IMR-90 (cell line): ENCODE measurements around the gene CDK14. TPM values are rescaled to one million over a fixed set of nuclear protein-coding genes. Genes with fewer than 3 reads are reported as not detected.

Source experiments
- ATAC-seq: fragments of 200-7000 bp; cut with Tn5 transposase; 2 replicates; pipeline ENCODE4 v1.9.1; 2020; ENCODE audit warnings: low read depth, mild to moderate bottlenecking, moderate library complexity
- BruUV-seq: library from RNA; stranded (reverse); fragments of 400-500 nt; replicated peaks from 2 replicates; lab custom pipeline; 2021; lab: Mats Ljungman, UMichigan
- CTCF ChIA-PET: fragments of 300-600 bp; formaldehyde crosslinking; extraction: SDS; loops from one replicate; lab custom pipeline; 2021; ENCODE audit warnings: antibody characterized with exemption; lab: Yijun Ruan, JAX
- POLR2A ChIA-PET: fragments of 300-600 bp; sonication (Branson Sonifier 250); formaldehyde crosslinking; loops from one replicate; lab custom pipeline; 2022; ENCODE audit warnings: antibody characterized with exemption; ENCODE audit not compliant: unreplicated experiment; lab: Charles Lee
- DNase-seq: peaks from one replicate; pipeline ENCODE4 v3.0.0; 2013
- H2AFZ ChIP-seq: replicated peaks from 2 replicates; pipeline ENCODE3; 2013; ENCODE audit warnings: low read length, mild to moderate bottlenecking; ENCODE audit not compliant: poor library complexity
- H2AK5ac ChIP-seq: 2 replicates; pipeline ENCODE4 v1.6.1; 2013; ENCODE audit warnings: low read depth, low read length, inconsistent platforms
- H2AK9ac ChIP-seq: replicated peaks from 2 replicates; pipeline ENCODE3; 2013; ENCODE audit warnings: mild to moderate bottlenecking, low read depth, low read length, moderate library complexity; ENCODE audit not compliant: poor library complexity
- H2BK120ac ChIP-seq: 2 replicates; pipeline ENCODE4 v1.6.1; 2013; ENCODE audit warnings: low read depth, low read length, inconsistent platforms
- H2BK15ac ChIP-seq: 3 replicates; pipeline ENCODE4 v1.6.1; 2013; ENCODE audit warnings: low read depth, low read length, inconsistent platforms
- H2BK20ac ChIP-seq: 2 replicates; pipeline ENCODE4 v1.6.1; 2013; ENCODE audit warnings: low read depth, mild to moderate bottlenecking, inconsistent platforms, low read length, moderate library complexity
- H2BK5ac ChIP-seq: 2 replicates; pipeline ENCODE4 v1.6.1; 2013; ENCODE audit warnings: mild to moderate bottlenecking, low read depth, low read length, inconsistent platforms; ENCODE audit not compliant: poor library complexity, severe bottlenecking
- H3K14ac ChIP-seq: replicated peaks from 2 replicates; pipeline ENCODE4 v1.6.1; 2013; ENCODE audit warnings: low read depth, low read length, inconsistent platforms
- H3K18ac ChIP-seq: 2 replicates; pipeline ENCODE4 v1.6.1; 2013; ENCODE audit warnings: low read depth, low read length, control low read depth
- H3K23ac ChIP-seq: 2 replicates; pipeline ENCODE4 v1.6.1; 2013; ENCODE audit warnings: low read depth, low read length, inconsistent platforms
- H3K27ac ChIP-seq: 2 replicates; pipeline ENCODE4 v1.5.1; 2013; ENCODE audit warnings: mild to moderate bottlenecking, control low read depth, low read length; ENCODE audit not compliant: insufficient read depth
- H3K27me3 ChIP-seq: 2 replicates; pipeline ENCODE4 v1.6.1; 2013; ENCODE audit warnings: low read length; ENCODE audit not compliant: control insufficient read depth, insufficient read depth
- H3K36me3 ChIP-seq: 2 replicates; pipeline ENCODE4 v1.6.1; 2013; ENCODE audit warnings: low read length, mixed read lengths; ENCODE audit not compliant: control insufficient read depth, insufficient read depth
- H3K4ac ChIP-seq: 2 replicates; pipeline ENCODE4 v1.6.1; 2013; ENCODE audit warnings: low read depth, low read length, inconsistent platforms
- H3K4me1 ChIP-seq: 2 replicates; pipeline ENCODE4 v1.6.1; 2013; ENCODE audit warnings: low read length, mixed read lengths; ENCODE audit not compliant: control insufficient read depth, insufficient read depth
- H3K4me2 ChIP-seq: 2 replicates; pipeline ENCODE4 v1.6.1; 2013; ENCODE audit warnings: low read depth, mild to moderate bottlenecking, control low read depth, low read length, moderate library complexity
- H3K4me3 ChIP-seq: 2 replicates; pipeline ENCODE4 v1.5.1; 2013; ENCODE audit warnings: low read depth, mild to moderate bottlenecking, control low read depth, low read length, moderate library complexity; ENCODE audit not compliant: insufficient read depth
- H3K56ac ChIP-seq: 2 replicates; pipeline ENCODE4 v1.6.1; 2013; ENCODE audit warnings: low read length, inconsistent platforms; ENCODE audit not compliant: insufficient read depth; ENCODE audit errors: extremely low read depth
- H3K79me1 ChIP-seq, 2 experiments: 2 replicates each; pipeline ENCODE4 v1.6.1; 2013; ENCODE audit warnings: low read length in 2 of 2, inconsistent platforms in 1 of 2, low read depth in 1 of 2
- H3K9ac ChIP-seq: 2 replicates; pipeline ENCODE4 v1.6.1; 2013; ENCODE audit warnings: low read depth, low read length, control low read depth
- H3K9me1 ChIP-seq: 2 replicates; pipeline ENCODE4 v1.6.1; 2013; ENCODE audit warnings: low read length, inconsistent platforms; ENCODE audit not compliant: insufficient read depth
- H3K9me3 ChIP-seq: 2 replicates; pipeline ENCODE4 v1.6.1; 2013; ENCODE audit warnings: low read length; ENCODE audit not compliant: control insufficient read depth, insufficient read depth
- H4K20me1 ChIP-seq: 2 replicates; pipeline ENCODE4 v1.6.1; 2013; ENCODE audit warnings: low read length, inconsistent platforms; ENCODE audit not compliant: insufficient read depth
- H4K5ac ChIP-seq: 2 replicates; pipeline ENCODE4 v1.6.1; 2013; ENCODE audit warnings: mild to moderate bottlenecking, low read depth, low read length, control low read depth
- H4K8ac ChIP-seq, 2 experiments: 2 replicates each; pipeline ENCODE4 v1.6.1; 2013; ENCODE audit warnings: low read depth in 2 of 2, low read length in 2 of 2, control low read depth in 1 of 2, inconsistent platforms in 1 of 2
- H4K91ac ChIP-seq: 2 replicates; pipeline ENCODE4 v1.6.1; 2013; ENCODE audit warnings: low read depth, low read length, inconsistent platforms; ENCODE audit not compliant: insufficient read depth
- BHLHE40 ChIP-seq: fragments of 150-350 bp; IDR thresholded peaks from 2 replicates; pipeline ENCODE4 v1.6.1; 2016; ENCODE audit warnings: mild to moderate bottlenecking, low read depth, low read length
- CEBPB ChIP-seq: IDR thresholded peaks from 2 replicates; pipeline ENCODE4 v1.6.1; 2012; ENCODE audit warnings: low read depth, low read length, improper control_type of control experiment
- FOS ChIP-seq: fragments of 150-350 bp; IDR thresholded peaks from 2 replicates; pipeline ENCODE4 v1.6.1; 2016; ENCODE audit warnings: low read depth, low read length
- MAFK ChIP-seq: IDR thresholded peaks from 2 replicates; pipeline ENCODE4 v1.6.1; 2012; ENCODE audit warnings: low read depth, low read length, improper control_type of control experiment
- MAZ ChIP-seq: IDR thresholded peaks from 2 replicates; pipeline ENCODE4 v1.6.1; 2012; ENCODE audit warnings: low read depth, mild to moderate bottlenecking, low read length, improper control_type of control experiment, moderate library complexity, borderline replicate concordance
- MXI1 ChIP-seq: IDR thresholded peaks from 2 replicates; pipeline ENCODE4 v1.6.1; 2012; ENCODE audit warnings: low read depth, mild to moderate bottlenecking, low read length, moderate library complexity, borderline replicate concordance
- NFE2L2 ChIP-seq: fragments of 150-350 bp; IDR thresholded peaks from 2 replicates; pipeline ENCODE4 v1.6.1; 2016; ENCODE audit warnings: low read depth, mild to moderate bottlenecking, low read length
- POLR2A ChIP-seq: IDR thresholded peaks from 2 replicates; pipeline ENCODE4 v1.6.1; 2012; ENCODE audit warnings: mild to moderate bottlenecking, low read depth, low read length
- RAD21 ChIP-seq: IDR thresholded peaks from 2 replicates; pipeline ENCODE4 v1.6.1; 2012; ENCODE audit warnings: low read length, improper control_type of control experiment
- SMC3 ChIP-seq: fragments of 150-350 bp; IDR thresholded peaks from 2 replicates; pipeline ENCODE4 v1.6.1; 2016; ENCODE audit warnings: low read depth, mild to moderate bottlenecking, antibody characterized with exemption, low read length, moderate library complexity
- WGBS, 2 experiments: methylation state at CpG; one replicate each; pipeline versions ENCODE4 v1.1.5 to v1.1.7; 2013; ENCODE audit warnings: missing lambda C conversion rate in 2 of 2; ENCODE audit not compliant: insufficient read length in 1 of 2; ENCODE audit errors: extremely low coverage in 2 of 2; 5-methylcytosine and 5-hydroxymethylcytosine counted together
- dilution Hi-C: fragments of 300-500 bp; cut with HindIII; formaldehyde crosslinking; loops from one replicate; pipeline ENCODE4 v1.14.3; 2018; ENCODE audit warnings: low sequenced_read_pairs; ENCODE audit not compliant: unreplicated experiment
- in situ Hi-C: fragments of 300-500 bp; cut with MboI; formaldehyde crosslinking; loops from 3 replicates; pipeline ENCODE4 v1.14.3; 2019; ENCODE audit warnings: low sequenced_read_pairs, inconsistent platforms, mixed read lengths
- intact Hi-C: fragments of 100-400 bp; cut with micrococcal nuclease; formaldehyde crosslinking; loops from 2 replicates; pipeline ENCODE4 v1.10.0; 2022
- polyA plus RNA-seq, 3 experiments: library from polyadenylated mRNA; depleted of rRNA; stranded (reverse); fragments of >200 nt; gene quantifications; 2 replicates each; pipeline ENCODE4 v1.2.3, GENCODE V29; 2012; ENCODE audit warnings: low replicate concordance in 1 of 3
- total RNA-seq: library from RNA; depleted of rRNA; stranded (reverse); fragments of >200 nt; gene quantifications from 2 replicates; pipeline ENCODE4 v1.2.3, GENCODE V29; 2012

The CDK14 gene
- total and polyA plus RNA-seq, 2 of the 4 experiments (the other 2 are of a cell fraction) = 10.1 to 29.6 TPM

- Histone ChIP-seq H3K27me3 (no peaks in the 10 kb centered on the region), H3K27ac (no peak overlapping the region), H3K23ac (no peak overlapping the region), H3K4me1 (peaks cover 5% of the 10 kb centered on the region), H2BK5ac (no peak overlapping the region), H3K79me1 (peaks cover 17 to 29% of the 10 kb centered on the region in 2 experiments), H3K9me1 (no peaks in the 10 kb centered on the region), H2BK120ac (no peak overlapping the region), H4K20me1 (no peaks in the 10 kb centered on the region), H3K9ac (no peak overlapping the region), H3K14ac (no peak overlapping the region), H3K4ac (no peak overlapping the region), H3K4me2 (no peak overlapping the region), H3K56ac (no peak overlapping the region), H2BK20ac (no peak overlapping the region), H3K9me3 (no peaks in the 10 kb centered on the region), H4K5ac (no peak overlapping the region), H3K36me3 (no peaks in the 10 kb centered on the region), H4K8ac (no peak overlapping the region), H3K18ac (no peak overlapping the region), H3K4me3 (no peak overlapping the region), H2AK9ac (no peak overlapping the region), H2AFZ (no peak overlapping the region), H2BK15ac (no peak overlapping the region), H4K91ac (no peak overlapping the region), H2AK5ac (no peak overlapping the region)
- dilution Hi-C loops (no loop called here), intact Hi-C loops (no loop called here), in situ Hi-C loops (no loop called here)
- TF ChIP-seq BHLHE40 (no peak), FOS (no peak), POLR2A (no peak), CEBPB (no peak), MAZ (no peak), MAFK (no peak), RAD21 (no peak), MXI1 (no peak), SMC3 (no peak), NFE2L2 (no peak)
- DNase-seq (no peak), ATAC-seq (no peak)
- ChIA-PET CTCF (no interaction called here), POLR2A (no interaction called here)
- BruUV-seq = no TSS peak
- WGBS, 2 experiments = no CpG with 5 or more reads among the region's 3 CpGs
Measured at GRCh38 chr7:90617442-90617841, 21.3 kb downstream of the CDK14 start.
